HepG2 (cell line): ENCODE data around the gene RAB11FIP5. TPM values are rescaled to one million over a fixed set of nuclear protein-coding genes. Genes with fewer than 3 reads are reported as not detected.
A peak's percentile ranks its signal among the peaks of the same experiment; 100 is the strongest.

Experiments used
- ATAC-seq: fragments of 200-7000 bp; cut with Tn5 transposase; 3 replicates; pipeline ENCODE4 v1.9.1; 2020; ENCODE audit warnings: mild to moderate bottlenecking, moderate library complexity
- BruUV-seq: library from RNA; stranded (reverse); fragments of 400-500 nt; replicated peaks from 2 replicates; lab custom pipeline; 2021; lab: Mats Ljungman, UMichigan
- CTCF ChIA-PET: fragments of 300-600 bp; formaldehyde crosslinking; extraction: SDS; loops from one replicate; lab custom pipeline; 2021; ENCODE audit warnings: low total read pairs, inconsistent platforms, low intra/inter-chr PET ratio; lab: Yijun Ruan, JAX
- POLR2A ChIA-PET: fragments of 350-600 bp; sonication (Branson Sonifier 250); formaldehyde crosslinking; loops from one replicate; lab custom pipeline; 2020; ENCODE audit warnings: antibody characterized with exemption, inconsistent platforms; lab: Yijun Ruan, JAX
- DNase-seq: peaks from one replicate; pipeline ENCODE4 v3.0.0-alpha.2; 2015; ENCODE audit warnings: low spot score
- FAIRE-seq: peaks from 3 replicates; lab custom pipeline; 2011; peaks lifted over from hg19 to GRCh38; lab: Jason Lieb, UNC
- H2AFZ ChIP-seq: one replicate; pipeline ENCODE4 v1.6.1; 2011; ENCODE audit warnings: low read length, inconsistent platforms
- H3K27ac ChIP-seq: fragments of 300-600 bp; 3 replicates; pipeline ENCODE4 v1.8.0; 2011; ENCODE audit warnings: mixed run types, mild to moderate bottlenecking, mixed read lengths, low read length, inconsistent platforms; ENCODE audit not compliant: insufficient read depth; ENCODE audit errors: extremely low read length
- H3K27me3 ChIP-seq, 2 experiments: fragments of 200-600 bp in 1 of 2; 2 replicates in 1 of 2; 3 replicates in 1 of 2; pipeline versions ENCODE4 v1.6.0 to v1.8.0; 2011; ENCODE audit warnings: low read length in 2 of 2, mild to moderate bottlenecking in 2 of 2, moderate library complexity in 2 of 2, inconsistent platforms in 1 of 2; ENCODE audit not compliant: insufficient read depth in 2 of 2, control insufficient read depth in 1 of 2
- H3K36me3 ChIP-seq, 2 experiments: fragments of 200-600 bp in 1 of 2; replicated peaks in 1 of 2; 2 replicates in 1 of 2; 3 replicates in 1 of 2; pipeline versions ENCODE4 v1.5.1 to v1.8.0; 2011; ENCODE audit warnings: low read length in 2 of 2, inconsistent platforms in 1 of 2; ENCODE audit not compliant: insufficient read depth in 2 of 2, control insufficient read depth in 1 of 2
- H3K4me1 ChIP-seq: 2 replicates; pipeline ENCODE4 v1.5.1; 2012; ENCODE audit warnings: low read length, inconsistent platforms; ENCODE audit not compliant: insufficient read depth
- H3K4me2 ChIP-seq: 2 replicates; pipeline ENCODE4 v1.6.0; 2011; ENCODE audit warnings: low read depth, low read length, inconsistent platforms
- H3K4me3 ChIP-seq, 3 experiments: fragments of 200-600 bp in 1 of 3; sonication (generic), shearing (Covaris generic) in 1 of 3; replicated peaks in 1 of 3; 2 replicates each; pipeline ENCODE4 v1.5.1; 2011 to 2016; ENCODE audit warnings: low read length in 3 of 3, inconsistent platforms in 2 of 3, low read depth in 2 of 3, mild to moderate bottlenecking in 2 of 3, control low read depth in 1 of 3, mixed read lengths in 1 of 3; ENCODE audit not compliant: insufficient read depth in 1 of 3
- H3K79me2 ChIP-seq: one replicate; pipeline ENCODE4 v1.6.1; 2011; ENCODE audit warnings: low read length, inconsistent platforms; ENCODE audit not compliant: insufficient read depth
- H3K9ac ChIP-seq: 2 replicates; pipeline ENCODE4 v1.6.0; 2011; ENCODE audit warnings: mild to moderate bottlenecking, low read depth, low read length, inconsistent platforms; ENCODE audit not compliant: insufficient read depth
- H3K9me3 ChIP-seq: 2 replicates; pipeline ENCODE4 v1.5.1; 2012; ENCODE audit warnings: mild to moderate bottlenecking, low read length
- H4K20me1 ChIP-seq: 2 replicates; pipeline ENCODE4 v1.6.0; 2011; ENCODE audit warnings: inconsistent platforms, mild to moderate bottlenecking, low read length, moderate library complexity; ENCODE audit not compliant: insufficient read depth
- ATRX ChIP-seq: sonication (generic); formaldehyde crosslinking; IDR thresholded peaks from 2 replicates; pipeline ENCODE4 v1.4.0; 2020; ENCODE audit warnings: missing genetic modification reagents, borderline replicate concordance
- DNMT3B ChIP-seq: conservative IDR thresholded peaks from 2 replicates; pipeline ENCODE4 v1.6.1; 2016; ENCODE audit warnings: missing biosample characterization, control low read depth
- FOXJ3 ChIP-seq: sonication (generic); formaldehyde crosslinking; IDR thresholded peaks from 2 replicates; pipeline ENCODE4 v1.4.0; 2020; ENCODE audit warnings: missing genetic modification reagents, mild to moderate bottlenecking, borderline replicate concordance
- FOXM1 ChIP-seq: sonication (generic); formaldehyde crosslinking; IDR thresholded peaks from 2 replicates; pipeline ENCODE4 v1.5.0; 2020; ENCODE audit warnings: missing genetic modification reagents
- GABPA ChIP-seq, 2 experiments: IDR thresholded peaks; 2 replicates each; pipeline ENCODE4 v1.6.1; 2011 to 2016; ENCODE audit warnings: low read depth in 2 of 2, low read length in 1 of 2, missing biosample characterization in 1 of 2, missing genetic modification characterization in 1 of 2
- HCFC1 ChIP-seq: fragments of 150-350 bp; IDR thresholded peaks from 2 replicates; pipeline ENCODE4 v1.6.1; 2014; ENCODE audit warnings: low read depth, low read length
- NKX3-1 ChIP-seq: sonication (generic); formaldehyde crosslinking; IDR thresholded peaks from 2 replicates; pipeline ENCODE4 v1.5.0; 2020; ENCODE audit warnings: missing genetic modification reagents
- SMAD1 ChIP-seq: sonication (generic); formaldehyde crosslinking; IDR thresholded peaks from 2 replicates; pipeline ENCODE4 v1.4.0; 2020; ENCODE audit warnings: missing genetic modification reagents, low read depth, mild to moderate bottlenecking, borderline replicate concordance
- SMC3 ChIP-seq: IDR thresholded peaks from 2 replicates; pipeline ENCODE4 v1.6.1; 2011; ENCODE audit warnings: low read length, improper control_type of control experiment
- ZBTB7A ChIP-seq: sonication (generic); formaldehyde crosslinking; IDR thresholded peaks from 2 replicates; pipeline ENCODE4 v1.8.0; 2022; ENCODE audit warnings: mild to moderate bottlenecking, missing genetic modification reagents
- ZFP36 ChIP-seq: fragments of 150-350 bp; IDR thresholded peaks from 2 replicates; pipeline ENCODE4 v1.6.1; 2018; ENCODE audit warnings: borderline replicate concordance, low read length, low read depth; ENCODE audit not compliant: partially characterized antibody
- ZFX ChIP-seq: sonication (generic); formaldehyde crosslinking; IDR thresholded peaks from 2 replicates; pipeline ENCODE4 v1.4.0; 2020; ENCODE audit warnings: mild to moderate bottlenecking, low read depth, missing genetic modification reagents, moderate library complexity
- ZNF12 ChIP-seq: sonication (generic); formaldehyde crosslinking; IDR thresholded peaks from 2 replicates; pipeline ENCODE4 v1.5.0; 2020; ENCODE audit warnings: missing genetic modification reagents
- ZNF205 ChIP-seq: IDR thresholded peaks from 2 replicates; pipeline ENCODE4 v1.6.1; 2018; ENCODE audit warnings: missing biosample characterization, missing genetic modification reagents
- ZNF235 ChIP-seq: sonication (generic); formaldehyde crosslinking; IDR thresholded peaks from 2 replicates; pipeline ENCODE4 v1.8.1; 2023; ENCODE audit warnings: mild to moderate bottlenecking, missing genetic modification reagents, borderline replicate concordance
- ZNF557 ChIP-seq: sonication (generic); formaldehyde crosslinking; IDR thresholded peaks from 2 replicates; pipeline ENCODE4 v1.4.0; 2020; ENCODE audit warnings: missing genetic modification reagents
- ZNF605 ChIP-seq: sonication (generic); formaldehyde crosslinking; IDR thresholded peaks from 2 replicates; pipeline ENCODE4 v1.8.0; 2022; ENCODE audit warnings: mild to moderate bottlenecking, missing genetic modification reagents
- ZNF670 ChIP-seq: sonication (generic); formaldehyde crosslinking; IDR thresholded peaks from 2 replicates; pipeline ENCODE4 v1.8.0; 2022; ENCODE audit warnings: mild to moderate bottlenecking, missing genetic modification reagents, borderline replicate concordance
- WGBS: methylation state at CpG from one replicate; pipeline ENCODE4 v1.1.6; 2017; ENCODE audit warnings: low lambda C conversion rate; 5-methylcytosine and 5-hydroxymethylcytosine counted together
- in situ Hi-C: cut with HindIII; loops from 2 replicates; pipeline ENCODE4 v1.10.0; 2017; ENCODE audit warnings: low pct_unique_long_range_greater_than_20kb; ENCODE audit not compliant: extremely low pct_ligation_motif_present
- intact Hi-C: fragments of 100-400 bp; cut with micrococcal nuclease; formaldehyde crosslinking; loops from one replicate; pipeline ENCODE4 v1.10.0; 2022; ENCODE audit not compliant: unreplicated experiment
- polyA plus RNA-seq, 8 experiments: library from polyadenylated mRNA; depleted of rRNA in 3 of 8; stranded (reverse) in 7 of 8; unstranded in 1 of 8; fragments of >200 nt; fragmentation: Illumina TruSeq in 4 of 8; extraction: Trizol in 4 of 8; gene quantifications; 2 replicates each; pipeline versions ENCODE4 v1.2.1 to v1.2.3, GENCODE V29; 2011 to 2016; ENCODE audit warnings: low read depth in 4 of 8, missing spikeins in 1 of 8, mixed read lengths in 1 of 8; ENCODE audit not compliant: insufficient read depth in 1 of 8
- total RNA-seq, 5 experiments: library from RNA; depleted of rRNA; stranded (reverse); fragments of >200 nt; fragmentation: Illumina TruSeq; extraction: Trizol; gene quantifications; 2 replicates each; pipeline ENCODE4 v1.2.3, GENCODE V29; 2016; ENCODE audit warnings: low read depth in 1 of 5
- TF ChIP-seq, protein P1 (sequence below): sonication (generic); formaldehyde crosslinking; IDR thresholded peaks from 2 replicates; pipeline ENCODE4 v1.5.0; 2020; ENCODE audit warnings: mild to moderate bottlenecking, missing genetic modification reagents, moderate library complexity
- TF ChIP-seq, protein P2 (sequence below): sonication (generic); formaldehyde crosslinking; IDR thresholded peaks from 2 replicates; pipeline ENCODE4 v1.5.0; 2020; ENCODE audit warnings: mild to moderate bottlenecking, missing genetic modification reagents
- TF ChIP-seq, protein P3 (sequence below): IDR thresholded peaks from 2 replicates; pipeline ENCODE4 v1.6.1; 2016

The RAB11FIP5 gene
- total and polyA plus RNA-seq, 2 of the 13 experiments (the other 11 are each of a cell fraction or from before 2014, with no cell fraction given): 9.4 to 22.9 TPM

DNA sequence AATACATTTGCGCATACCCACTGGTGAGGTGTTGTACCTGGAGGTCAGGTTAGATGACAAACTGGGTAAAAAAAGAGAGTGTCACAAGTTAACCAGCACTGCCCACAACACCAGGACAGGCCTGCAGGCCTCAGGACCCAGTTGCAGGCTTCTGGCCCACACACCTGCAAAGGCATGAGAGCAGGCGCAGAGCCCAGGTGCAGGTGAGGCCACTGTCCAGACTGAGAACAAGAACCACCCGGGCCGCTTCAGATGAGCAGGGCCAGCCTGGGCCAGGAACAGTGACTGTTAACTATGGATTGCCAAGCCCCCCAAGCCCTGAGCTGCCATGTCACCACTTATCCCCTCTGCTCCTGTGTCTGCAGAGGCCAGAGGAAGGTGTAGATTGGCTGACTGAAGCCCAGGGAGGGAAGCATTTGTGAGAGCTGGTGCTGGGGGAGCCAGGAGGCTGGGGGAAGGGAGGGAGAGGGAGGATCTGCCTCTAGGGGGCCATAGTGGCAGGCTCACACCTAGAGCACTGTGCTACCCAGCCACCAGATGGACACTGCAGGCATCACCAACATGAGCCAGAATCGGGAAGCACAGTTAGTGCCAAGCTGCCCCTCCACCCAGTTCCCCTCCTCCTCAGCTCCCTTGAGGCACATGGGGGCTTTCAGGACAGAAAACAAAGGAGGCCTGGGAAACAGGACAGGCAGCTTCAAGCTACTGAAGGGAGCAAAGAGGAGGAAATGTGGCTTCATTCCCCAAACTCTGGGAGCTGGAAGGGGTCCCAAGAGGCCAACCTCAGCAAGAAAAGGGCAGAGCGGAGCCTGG, 76.6 kb downstream of the RAB11FIP5 start:
- CTCF ChIA-PET: interaction anchor here (0.6 kb wide), 1 partner anchor 128 kb away, joined by 3 read pairs; no protein-coding TSS in a partner anchor
- FAIRE-seq: no peak
- POLR2A ChIA-PET: interaction anchor here (0.8 to 1.8 kb wide), 2 partner anchors 8 to 177 kb away, joined by 3 to 5 read pairs; no protein-coding TSS in a partner anchor
- TF ChIP-seq ZFP36 (no peak), HCFC1 (no peak), ZNF205 (no peak), ZNF670 (CRISPR knock-in tag) (no peak), ZNF557 (CRISPR knock-in tag) (no peak), ZNF605 (CRISPR knock-in tag) (no peak), ATRX (CRISPR knock-in tag) (no peak), ZNF235 (CRISPR knock-in tag) (0 out of 2 replicates have a peak, but pooled peaks have one; percentile 14), SMAD1 (no peak), ZNF12 (CRISPR knock-in tag) (no peak), ZFX (CRISPR knock-in tag) (peak; percentile 5; the same call in 1 of the 2 replicates), GABPA (IDR thresholded peaks at IDR 0.05; ENCODE audit: low read depth, low read length) (no peak), GABPA (CRISPR knock-in tag; IDR thresholded peaks at IDR 0.05; ENCODE audit: low read depth) (no peak), DNMT3B (CRISPR knock-in tag) (no peak), NKX3-1 (CRISPR knock-in tag) (no peak), SMC3 (peak; percentile 37; the same call in 1 of the 2 replicates), FOXM1 (CRISPR knock-in tag) (no peak), ZBTB7A (0 out of 2 replicates have a peak, but pooled peaks have one; percentile 33), FOXJ3 (CRISPR knock-in tag) (no peak)
- TF ChIP-seq, protein P1, sequence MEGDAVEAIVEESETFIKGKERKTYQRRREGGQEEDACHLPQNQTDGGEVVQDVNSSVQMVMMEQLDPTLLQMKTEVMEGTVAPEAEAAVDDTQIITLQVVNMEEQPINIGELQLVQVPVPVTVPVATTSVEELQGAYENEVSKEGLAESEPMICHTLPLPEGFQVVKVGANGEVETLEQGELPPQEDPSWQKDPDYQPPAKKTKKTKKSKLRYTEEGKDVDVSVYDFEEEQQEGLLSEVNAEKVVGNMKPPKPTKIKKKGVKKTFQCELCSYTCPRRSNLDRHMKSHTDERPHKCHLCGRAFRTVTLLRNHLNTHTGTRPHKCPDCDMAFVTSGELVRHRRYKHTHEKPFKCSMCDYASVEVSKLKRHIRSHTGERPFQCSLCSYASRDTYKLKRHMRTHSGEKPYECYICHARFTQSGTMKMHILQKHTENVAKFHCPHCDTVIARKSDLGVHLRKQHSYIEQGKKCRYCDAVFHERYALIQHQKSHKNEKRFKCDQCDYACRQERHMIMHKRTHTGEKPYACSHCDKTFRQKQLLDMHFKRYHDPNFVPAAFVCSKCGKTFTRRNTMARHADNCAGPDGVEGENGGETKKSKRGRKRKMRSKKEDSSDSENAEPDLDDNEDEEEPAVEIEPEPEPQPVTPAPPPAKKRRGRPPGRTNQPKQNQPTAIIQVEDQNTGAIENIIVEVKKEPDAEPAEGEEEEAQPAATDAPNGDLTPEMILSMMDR (CRISPR knock-in tag): peak; percentile 61
- TF ChIP-seq, protein P2, sequence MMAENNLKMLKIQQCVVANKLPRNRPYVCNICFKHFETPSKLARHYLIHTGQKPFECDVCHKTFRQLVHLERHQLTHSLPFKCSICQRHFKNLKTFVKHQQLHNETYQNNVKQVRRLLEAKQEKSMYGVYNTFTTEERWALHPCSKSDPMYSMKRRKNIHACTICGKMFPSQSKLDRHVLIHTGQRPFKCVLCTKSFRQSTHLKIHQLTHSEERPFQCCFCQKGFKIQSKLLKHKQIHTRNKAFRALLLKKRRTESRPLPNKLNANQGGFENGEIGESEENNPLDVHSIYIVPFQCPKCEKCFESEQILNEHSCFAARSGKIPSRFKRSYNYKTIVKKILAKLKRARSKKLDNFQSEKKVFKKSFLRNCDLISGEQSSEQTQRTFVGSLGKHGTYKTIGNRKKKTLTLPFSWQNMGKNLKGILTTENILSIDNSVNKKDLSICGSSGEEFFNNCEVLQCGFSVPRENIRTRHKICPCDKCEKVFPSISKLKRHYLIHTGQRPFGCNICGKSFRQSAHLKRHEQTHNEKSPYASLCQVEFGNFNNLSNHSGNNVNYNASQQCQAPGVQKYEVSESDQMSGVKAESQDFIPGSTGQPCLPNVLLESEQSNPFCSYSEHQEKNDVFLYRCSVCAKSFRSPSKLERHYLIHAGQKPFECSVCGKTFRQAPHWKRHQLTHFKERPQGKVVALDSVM (CRISPR knock-in tag): peak; percentile 51; the same call in 1 of the 2 replicates
- TF ChIP-seq, protein P3, sequence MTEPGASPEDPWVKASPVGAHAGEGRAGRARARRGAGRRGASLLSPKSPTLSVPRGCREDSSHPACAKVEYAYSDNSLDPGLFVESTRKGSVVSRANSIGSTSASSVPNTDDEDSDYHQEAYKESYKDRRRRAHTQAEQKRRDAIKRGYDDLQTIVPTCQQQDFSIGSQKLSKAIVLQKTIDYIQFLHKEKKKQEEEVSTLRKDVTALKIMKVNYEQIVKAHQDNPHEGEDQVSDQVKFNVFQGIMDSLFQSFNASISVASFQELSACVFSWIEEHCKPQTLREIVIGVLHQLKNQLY (CRISPR knock-in tag): no peak

More for the DNA sequence above, 76.6 kb downstream of the RAB11FIP5 start:
- no peak overlapping the region for H3K4me3 ChIP-seq
- DNase-seq (peak; percentile 41), ATAC-seq (peak; percentile 57)
- in situ Hi-C loops: no loop called here
- no peaks in the 10 kb centered on the region for H3K9me3 ChIP-seq
- no TSS peak for BruUV-seq
- H3K27me3 ChIP-seq: no peaks in the 10 kb centered on the region
- intact Hi-C loops: no loop called here
- peaks cover 70% of the 10 kb centered on the region for H3K4me1 ChIP-seq
- H3K4me2 ChIP-seq: no peak overlapping the region
- no peak overlapping the region; the same call in 1 of the 2 replicates for H3K9ac ChIP-seq
- peaks cover 4% of the 10 kb centered on the region for H3K79me2 ChIP-seq
- H3K27ac ChIP-seq: peak overlapping the region; percentile 29
- no peaks in the 10 kb centered on the region for H4K20me1 ChIP-seq
- H2AFZ ChIP-seq: no peak overlapping the region
- H3K36me3 ChIP-seq: peaks cover 3 to 27% of the 10 kb centered on the region in 2 experiments; a peak in 4 of 5 replicates
- 89% methylated on average over 6 of the region's 6 CpGs for WGBS
